ENCODE results near the gene PPFIBP2. TPM values are rescaled to one million over a fixed set of nuclear protein-coding genes. Genes with fewer than 3 reads are reported as not detected.

PPFIBP2 gene
- total RNA-seq, 1 donor, result 2.2 TPM

- no peak for DNase-seq (ENCODE audit: low read depth in 2 of 3, low spot score in 2 of 3)
Observed at GRCh38 chr11:7548659-7549274, 35.0 kb downstream of the PPFIBP2 start.

DNA sequence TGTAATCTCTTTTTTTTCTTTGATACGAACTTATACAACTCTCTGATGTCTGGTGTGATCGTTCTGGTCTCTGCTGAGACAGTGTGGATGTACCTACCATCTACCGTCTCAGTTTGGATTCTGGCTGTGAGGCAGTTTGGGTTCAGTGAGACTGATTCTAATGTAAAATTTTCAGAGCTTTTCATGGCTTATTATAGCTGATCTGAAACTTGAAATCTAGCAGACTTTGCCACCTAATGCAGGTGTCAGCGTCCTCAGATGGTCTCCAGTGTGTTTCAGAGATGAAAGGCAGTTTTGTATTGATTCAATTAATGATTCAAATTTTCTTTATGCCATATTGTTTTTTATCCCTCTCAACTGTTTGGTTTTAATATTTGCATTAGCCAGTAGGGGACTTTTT lies 35.9 kb downstream of the PPFIBP2 start:
- no peak for DNase-seq (ENCODE audit: low read depth in 2 of 3, low spot score in 2 of 3)

- no peak for DNase-seq (ENCODE audit: low read depth in 2 of 3, low spot score in 2 of 3)
Observed at GRCh38 chr11:7551571-7551970, 37.8 kb downstream of the PPFIBP2 start.

- DNase-seq (ENCODE audit: low read depth in 2 of 3, low spot score in 2 of 3), result no peak
Observed at GRCh38 chr11:7552666-7553065, 38.9 kb downstream of the PPFIBP2 start.

DNA sequence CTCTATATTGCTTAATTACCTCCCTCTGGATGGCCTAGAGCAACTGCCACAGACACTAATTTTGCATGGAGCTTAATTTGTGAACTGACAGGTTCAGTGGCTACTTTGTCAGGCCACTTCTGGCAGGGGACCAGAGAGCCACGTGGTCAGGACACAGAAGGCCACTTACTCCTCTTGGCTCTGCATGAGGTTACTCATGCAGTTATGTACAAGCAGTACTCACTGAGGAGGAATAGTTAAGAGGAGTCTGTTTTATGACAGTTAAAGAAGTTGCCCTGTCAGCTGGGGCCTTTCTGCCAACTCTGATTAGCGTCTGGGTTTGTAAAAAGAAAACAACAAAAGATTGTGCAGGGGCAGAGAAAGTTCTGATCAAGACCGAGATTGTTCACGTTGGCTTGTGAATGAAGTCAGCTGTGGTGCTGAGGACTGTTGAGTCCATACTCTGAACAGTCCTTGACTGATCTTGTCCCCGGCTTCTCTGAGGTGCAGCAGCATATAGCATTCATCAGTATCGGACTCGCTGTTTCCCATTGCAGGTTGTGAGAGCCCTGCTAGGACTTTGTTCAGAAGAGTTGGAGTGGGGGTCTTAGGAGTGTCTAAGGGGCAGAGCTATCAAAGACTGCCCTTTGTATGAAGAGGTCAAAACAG lies 41.4 kb downstream of the PPFIBP2 start:
- no peak for DNase-seq (ENCODE audit: low read depth in 2 of 3, low spot score in 2 of 3)

GRCh38 chr11:7558046-7558445 lies 44.2 kb downstream of the PPFIBP2 start:
- no peak for DNase-seq (ENCODE audit: low read depth in 2 of 3, low spot score in 2 of 3)

DNA sequence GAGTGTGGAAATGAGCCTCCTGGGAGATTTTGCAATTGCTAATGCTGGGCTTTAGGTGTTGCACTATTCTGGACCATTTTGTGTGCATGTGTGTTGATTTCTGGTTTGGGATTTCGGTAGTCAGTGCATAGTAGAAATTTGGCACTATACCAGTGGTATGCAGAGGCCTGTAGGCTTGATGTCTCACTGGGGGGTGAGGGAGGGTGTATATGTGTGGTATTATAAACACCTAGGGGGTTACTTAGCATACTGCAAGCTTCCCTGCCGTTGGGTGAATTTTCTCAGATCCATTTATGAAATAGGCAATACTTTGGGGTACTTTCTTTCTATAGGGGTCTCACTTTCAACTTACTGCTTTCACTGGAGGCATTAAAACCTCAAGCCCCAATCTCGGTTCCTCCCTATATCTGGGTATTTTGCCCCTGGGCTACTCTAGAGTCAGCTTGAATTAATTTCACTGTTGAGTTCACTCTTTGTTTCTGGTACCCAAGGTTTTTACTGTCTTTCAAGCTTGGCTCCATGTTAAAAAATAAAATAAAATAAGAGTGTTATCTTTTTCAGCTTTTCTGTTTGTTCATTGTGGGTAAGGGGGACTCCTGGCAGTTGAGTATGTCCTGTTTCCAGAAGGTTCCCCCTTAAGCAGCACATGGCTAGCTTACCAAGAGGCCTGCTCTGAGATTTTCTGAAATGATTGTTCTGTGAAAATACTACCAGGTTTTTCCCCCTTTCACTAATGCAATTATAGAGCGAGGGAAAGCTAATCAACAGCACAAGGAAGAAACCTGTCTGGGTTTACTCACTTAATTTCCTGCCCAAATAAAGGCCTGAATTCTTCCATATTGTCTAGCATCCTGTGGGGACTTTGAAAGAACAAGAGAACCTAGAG lies 45.8 kb downstream of the PPFIBP2 start:
- no peak for DNase-seq (ENCODE audit: low read depth in 2 of 3, low spot score in 2 of 3)

DNA sequence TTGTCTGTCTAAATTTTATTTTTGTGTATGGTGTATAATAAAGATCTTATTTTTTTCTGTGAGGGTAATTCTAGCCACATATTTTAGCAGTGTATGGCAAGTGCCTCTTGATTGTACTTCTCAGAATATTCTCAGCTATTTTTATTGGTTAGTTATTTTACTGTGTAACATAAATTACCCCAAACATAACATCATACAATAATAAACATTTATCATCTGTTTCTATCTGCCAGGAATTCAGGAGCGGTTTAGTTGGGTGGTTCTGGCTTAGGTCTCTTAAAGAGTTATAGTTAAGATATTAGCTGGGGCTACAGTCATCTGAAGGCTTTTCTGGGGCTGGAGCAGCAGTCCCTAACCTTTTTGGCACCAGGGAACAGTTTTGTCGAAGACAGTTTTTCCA lies 47.8 kb downstream of the PPFIBP2 start:
- no peak for DNase-seq (ENCODE audit: low read depth in 2 of 3, low spot score in 2 of 3)

- no peak for DNase-seq (ENCODE audit: low read depth in 2 of 3, low spot score in 2 of 3)
Observed at GRCh38 chr11:7563281-7563680, 49.5 kb downstream of the PPFIBP2 start.

DNA sequence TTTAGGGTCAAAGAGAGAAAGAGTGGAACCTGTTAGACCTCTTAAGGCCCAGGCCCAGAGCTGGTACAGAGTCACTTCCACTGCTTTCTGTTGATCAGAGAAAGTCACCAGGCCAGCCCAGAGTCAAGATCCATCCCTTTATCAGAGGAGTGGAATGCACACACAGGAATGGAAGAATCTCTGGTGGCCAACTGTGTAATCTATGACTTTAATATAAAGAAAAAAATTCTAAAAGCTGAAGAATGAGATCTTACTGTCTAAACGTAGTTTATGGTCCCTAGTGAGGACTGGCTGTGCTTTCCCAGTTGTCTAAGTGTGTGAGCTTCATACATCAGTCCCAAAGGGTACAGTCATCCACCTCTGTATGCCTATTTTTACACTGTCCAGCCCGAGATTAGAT lies 51.0 kb downstream of the PPFIBP2 start:
- DNase-seq (ENCODE audit: low read depth in 2 of 3, low spot score in 2 of 3), result no peak

DNA sequence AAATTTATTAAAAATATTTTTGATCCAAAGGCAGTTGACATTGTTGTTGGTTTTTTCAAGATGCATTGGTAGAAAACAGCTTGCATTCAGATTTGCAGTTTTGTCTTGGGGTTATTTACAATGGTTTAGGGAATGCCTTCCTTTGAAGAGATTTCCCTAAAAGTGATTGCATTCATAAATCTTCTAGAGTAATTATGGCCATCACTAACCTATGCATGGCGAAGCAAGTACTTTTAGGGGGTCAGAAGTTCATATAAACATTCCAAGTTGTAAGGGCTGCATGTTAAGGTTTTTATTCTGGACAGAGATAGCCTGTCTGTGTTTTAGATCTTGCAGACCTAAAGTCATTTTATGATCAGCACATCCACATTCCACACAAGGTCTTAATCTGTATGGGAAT lies 53.5 kb downstream of the PPFIBP2 start:
- no peak for DNase-seq (ENCODE audit: low read depth in 2 of 3, low spot score in 2 of 3)

GRCh38 chr11:7569044-7569443 lies 55.2 kb downstream of the PPFIBP2 start:
- no peak for DNase-seq (ENCODE audit: low read depth in 2 of 3, low spot score in 2 of 3)

DNA sequence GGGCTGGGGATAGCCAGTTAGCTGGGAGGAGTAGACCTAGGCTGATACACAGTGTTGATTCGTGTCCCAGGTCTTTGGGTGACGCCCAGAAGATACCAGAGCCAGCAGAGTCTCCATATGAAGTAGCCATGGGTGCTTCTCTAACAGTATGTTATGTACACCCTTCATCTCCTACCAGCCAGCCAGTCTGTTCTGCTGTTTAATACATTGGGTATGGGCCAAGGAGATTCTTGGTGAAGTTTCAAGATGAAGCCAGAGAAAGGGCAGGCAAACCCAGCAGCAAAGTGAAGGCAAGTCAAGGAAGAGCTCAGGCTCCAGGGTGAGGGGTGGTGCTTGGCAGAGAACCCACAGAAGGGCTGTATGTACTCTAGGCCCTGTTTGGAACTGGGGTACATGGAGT lies 56.4 kb downstream of the PPFIBP2 start:
- no peak for DNase-seq (ENCODE audit: low read depth in 2 of 3, low spot score in 2 of 3)

- DNase-seq (ENCODE audit: low read depth in 2 of 3, low spot score in 2 of 3), result no peak
Observed at GRCh38 chr11:7570938-7571521, 57.2 kb downstream of the PPFIBP2 start.

DNA sequence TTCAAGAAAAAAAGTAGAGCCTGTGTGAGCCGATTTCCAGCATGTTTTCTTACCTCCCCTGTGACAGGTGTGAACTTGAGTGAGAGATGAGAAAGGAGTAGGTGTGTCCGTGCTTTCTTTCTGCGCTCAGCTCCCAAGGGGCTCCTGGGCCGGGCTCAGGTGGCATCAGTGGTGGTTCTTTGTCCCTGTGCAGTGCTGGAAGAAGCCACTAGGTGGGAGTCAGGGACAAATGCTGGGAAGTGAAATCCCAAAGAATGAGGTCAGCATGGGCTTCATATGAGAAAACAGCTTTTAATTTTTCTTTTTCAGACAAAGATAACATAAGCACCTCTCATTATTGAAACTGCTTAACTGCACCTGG lies 57.8 kb downstream of the PPFIBP2 start:
- peak in 1 of 3 donors; percentile 23 for DNase-seq (ENCODE audit: low read depth in 2 of 3, low spot score in 2 of 3)

DNA sequence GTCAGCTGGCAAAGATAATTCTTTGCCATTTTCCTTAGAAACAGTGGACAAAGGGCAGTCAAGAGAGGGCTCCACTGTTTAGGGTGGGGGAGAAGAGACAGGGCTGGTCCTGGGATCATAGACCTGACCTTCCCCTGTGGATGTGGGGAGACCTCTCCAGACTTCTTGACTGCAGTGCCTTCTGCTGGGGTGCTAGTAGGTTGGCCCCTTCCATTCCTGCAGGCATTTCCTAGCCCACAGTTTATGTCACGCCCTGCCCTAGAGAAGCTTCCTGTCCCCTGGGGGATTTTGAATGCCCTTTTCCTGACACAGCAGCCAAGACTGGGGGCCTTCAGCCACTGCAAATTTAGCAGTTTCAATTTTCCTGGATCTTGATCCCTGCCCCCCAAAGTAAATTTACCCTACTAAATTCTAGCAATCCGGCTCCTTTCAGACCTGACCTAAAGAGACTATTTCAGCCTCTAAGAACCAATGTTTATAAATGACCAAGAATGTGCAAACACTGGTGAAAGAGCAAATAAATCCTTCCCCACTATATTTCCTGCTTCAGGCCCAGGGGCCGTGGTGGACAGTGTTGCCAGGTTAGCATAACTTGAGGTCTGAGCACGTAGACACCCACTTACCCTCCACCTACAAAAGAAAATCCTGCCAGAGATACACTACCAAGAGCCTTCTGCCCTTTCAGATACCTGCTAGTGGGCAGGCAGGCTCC lies 58.4 kb downstream of the PPFIBP2 start:
- no peak for DNase-seq (ENCODE audit: low read depth in 2 of 3, low spot score in 2 of 3)

GRCh38 chr11:7573193-7573557 lies 59.4 kb downstream of the PPFIBP2 start:
- no peak for DNase-seq (ENCODE audit: low read depth in 2 of 3, low spot score in 2 of 3)

- DNase-seq (ENCODE audit: low read depth in 2 of 3, low spot score in 2 of 3), result no peak
Observed at GRCh38 chr11:7573558-7574296, 59.9 kb downstream of the PPFIBP2 start.

DNA sequence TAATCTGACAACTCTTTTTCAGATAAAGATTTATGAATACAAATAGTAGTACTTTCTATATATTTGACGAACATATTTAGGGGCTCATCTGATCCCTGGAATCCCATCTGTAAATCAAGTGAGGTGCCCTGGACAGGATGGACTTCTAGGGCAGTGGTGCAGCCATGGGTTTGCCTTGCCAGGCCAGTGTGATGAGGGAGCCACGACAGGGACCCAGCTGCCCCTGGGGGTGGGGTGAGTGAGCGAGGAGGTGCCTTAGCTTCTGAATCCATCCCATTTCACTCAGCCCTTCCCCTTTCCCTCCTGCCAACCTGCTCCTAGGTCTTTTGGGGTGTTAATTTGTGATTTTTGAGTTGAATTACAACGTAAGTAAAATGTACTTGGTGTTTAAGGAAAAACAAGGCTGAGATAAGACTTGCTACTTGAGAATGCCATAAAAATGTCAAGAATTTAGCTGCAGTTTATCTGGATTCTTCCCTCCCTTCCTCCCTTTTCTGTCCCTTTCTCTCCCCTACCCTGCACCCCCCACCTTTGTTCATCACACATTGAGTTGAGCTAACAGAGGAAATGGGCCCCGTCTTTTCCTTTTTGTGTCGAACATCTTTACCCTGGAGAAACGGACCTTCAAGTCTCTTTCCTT lies 60.8 kb downstream of the PPFIBP2 start:
- DNase-seq (ENCODE audit: low read depth in 2 of 3, low spot score in 2 of 3), result no peak

All from hematopoietic multipotent progenitor cell (in vitro differentiated cells).